GM12864 (cell line): ENCODE results near the gene ACY1.

Experiments used
- DNase-seq: peaks from one replicate; pipeline ENCODE4 v3.0.0-alpha.2; 2011; ENCODE audit warnings: low read depth
- H3K4me3 ChIP-seq: 2 replicates; pipeline ENCODE4 v1.5.1; 2011; ENCODE audit warnings: mild to moderate bottlenecking, low read depth, low read length, control low read depth
- CTCF ChIP-seq: IDR thresholded peaks from 2 replicates; pipeline ENCODE4 v1.5.1; 2011; ENCODE audit warnings: low read depth, mild to moderate bottlenecking, moderate library complexity, low read length, control low read depth, inconsistent platforms; ENCODE audit errors: missing control alignments

ACY1 gene

DNA sequence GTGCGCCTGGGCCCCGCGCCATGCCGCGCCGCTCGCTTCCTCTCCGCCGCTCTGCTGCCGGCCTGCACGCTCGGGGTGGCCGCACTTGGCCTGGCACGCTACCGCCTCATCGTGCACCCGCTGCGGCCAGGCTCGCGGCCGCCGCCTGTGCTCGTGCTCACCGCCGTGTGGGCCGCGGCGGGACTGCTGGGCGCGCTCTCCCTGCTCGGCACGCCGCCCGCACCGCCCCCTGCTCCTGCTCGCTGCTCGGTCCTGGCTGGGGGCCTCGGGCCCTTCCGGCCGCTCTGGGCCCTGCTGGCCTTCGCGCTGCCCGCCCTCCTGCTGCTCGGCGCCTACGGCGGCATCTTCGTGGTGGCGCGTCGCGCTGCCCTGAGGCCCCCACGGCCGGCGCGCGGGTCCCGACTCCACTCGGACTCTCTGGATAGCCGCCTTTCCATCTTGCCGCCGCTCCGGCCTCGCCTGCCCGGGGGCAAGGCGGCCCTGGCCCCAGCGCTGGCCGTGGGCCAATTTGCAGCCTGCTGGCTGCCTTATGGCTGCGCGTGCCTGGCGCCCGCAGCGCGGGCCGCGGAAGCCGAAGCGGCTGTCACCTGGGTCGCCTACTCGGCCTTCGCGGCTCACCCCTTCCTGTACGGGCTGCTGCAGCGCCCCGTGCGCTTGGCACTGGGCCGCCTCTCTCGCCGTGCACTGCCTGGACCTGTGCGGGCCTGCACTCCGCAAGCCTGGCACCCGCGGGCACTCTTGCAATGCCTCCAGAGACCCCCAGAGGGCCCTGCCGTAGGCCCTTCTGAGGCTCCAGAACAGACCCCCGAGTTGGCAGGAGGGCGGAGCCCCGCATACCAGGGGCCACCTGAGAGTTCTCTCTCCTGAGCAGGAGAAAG lies 27.2 kb upstream of the ACY1 start:
- H3K4me3 ChIP-seq: no peak overlapping the region
- DNase-seq: no peak
- peak; percentile 52 for TF ChIP-seq CTCF

GRCh38 chr3:51957520-51958205 lies 25.7 kb upstream of the ACY1 start:
- DNase-seq: no peak
- no peak for TF ChIP-seq CTCF
- no peak overlapping the region for H3K4me3 ChIP-seq

DNA sequence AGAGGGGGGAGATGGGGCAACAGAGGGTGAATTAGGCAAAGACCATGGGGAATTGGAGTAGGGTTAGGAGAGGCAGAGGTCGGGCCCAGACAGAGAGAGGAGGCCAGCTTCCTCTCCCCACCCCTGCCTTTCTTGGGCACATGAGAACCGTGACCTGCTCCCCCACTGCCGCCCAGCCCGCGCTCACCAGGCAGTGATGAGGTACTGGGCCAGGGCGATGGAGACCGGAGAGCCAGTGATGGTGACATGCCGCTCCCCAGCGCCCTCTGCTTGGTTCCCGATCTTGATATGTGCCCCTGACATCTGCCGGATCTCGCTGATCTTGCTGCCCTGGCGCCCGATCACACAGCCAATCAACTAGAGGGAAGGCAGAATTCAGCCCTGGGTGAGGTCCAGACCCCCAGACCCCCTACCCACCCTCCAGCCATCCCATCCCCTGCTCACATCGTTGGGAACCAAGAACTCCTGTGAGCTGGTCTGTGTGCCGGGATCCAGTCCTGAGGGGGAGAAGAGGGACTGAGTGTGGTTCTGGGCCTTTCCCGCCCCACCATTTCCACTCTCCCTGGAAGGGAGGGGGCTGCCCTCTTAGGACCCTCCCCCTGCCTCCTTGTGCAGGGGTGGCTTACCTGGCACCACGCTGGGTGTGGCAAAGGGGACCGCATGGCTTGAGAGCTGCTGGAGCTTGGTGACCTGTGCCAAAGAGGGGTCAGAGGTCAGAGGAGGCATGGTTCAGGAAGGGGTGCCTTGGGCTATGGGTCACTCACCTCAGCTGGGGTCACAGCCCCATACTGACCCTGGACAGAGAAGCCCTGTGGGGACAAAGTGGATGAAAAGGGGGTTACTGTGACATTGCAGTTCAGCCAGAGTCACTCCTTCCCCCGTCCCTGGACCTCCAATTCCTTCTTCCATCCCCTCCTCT lies 24.5 kb upstream of the ACY1 start:
- no peak for DNase-seq
- no peak for TF ChIP-seq CTCF
- H3K4me3 ChIP-seq: no peak overlapping the region

GRCh38 chr3:51959651-51960050 lies 23.7 kb upstream of the ACY1 start:
- TF ChIP-seq CTCF: no peak
- DNase-seq: no peak
- H3K4me3 ChIP-seq: no peak overlapping the region

DNA sequence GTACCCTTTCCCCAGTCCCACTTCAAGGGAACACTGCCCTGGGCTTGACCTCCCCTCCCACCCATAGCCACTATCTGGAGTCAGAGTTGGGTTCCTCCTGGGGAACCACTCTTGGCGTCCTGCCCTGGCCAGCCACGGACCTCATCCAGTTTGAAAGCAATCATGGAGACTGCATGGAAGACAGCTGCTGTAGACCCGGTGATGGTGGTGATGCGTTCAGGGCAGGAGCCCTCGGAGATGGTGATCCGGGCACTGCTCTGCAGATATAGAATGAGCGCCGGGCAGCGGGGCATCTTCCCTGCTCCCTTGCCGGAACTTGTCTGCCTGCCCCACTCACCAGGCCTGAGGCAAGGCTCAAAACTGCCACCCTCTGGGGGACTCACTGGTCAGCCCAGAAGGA lies 22.9 kb upstream of the ACY1 start:
- no peak for TF ChIP-seq CTCF
- DNase-seq: no peak
- no peak overlapping the region for H3K4me3 ChIP-seq

DNA sequence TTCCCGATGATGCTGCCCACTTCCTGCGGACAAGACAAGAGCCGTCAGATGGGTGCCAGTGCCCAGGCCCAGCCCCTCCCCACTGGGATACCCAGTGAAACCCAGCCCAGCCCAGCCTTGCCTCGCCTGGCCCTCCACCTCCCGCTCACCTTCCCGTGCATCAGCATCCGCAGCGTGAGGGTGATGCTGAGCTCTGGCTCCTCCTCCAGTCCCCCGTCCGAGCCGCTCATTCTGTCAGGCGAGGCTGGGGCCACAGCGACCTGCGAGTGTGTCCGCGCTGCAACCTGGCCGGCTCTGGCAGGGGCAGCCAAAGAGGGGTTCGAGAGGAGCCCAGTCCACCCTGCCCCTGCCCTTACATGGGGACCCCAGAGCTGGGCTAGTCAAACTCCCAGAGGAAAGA lies 22.3 kb upstream of the ACY1 start:
- TF ChIP-seq CTCF: no peak
- H3K4me3 ChIP-seq: no peak overlapping the region
- DNase-seq: no peak
